ENCODE measurements around the gene ANOS1. TPM values are rescaled to one million over a fixed set of nuclear protein-coding genes. Genes with fewer than 3 reads are reported as not detected.

Gene ANOS1
- polyA plus RNA-seq, 2 of the 4 experiments (the other 2 are of a cell fraction): 0.04 TPM; not detected in 1

DNA sequence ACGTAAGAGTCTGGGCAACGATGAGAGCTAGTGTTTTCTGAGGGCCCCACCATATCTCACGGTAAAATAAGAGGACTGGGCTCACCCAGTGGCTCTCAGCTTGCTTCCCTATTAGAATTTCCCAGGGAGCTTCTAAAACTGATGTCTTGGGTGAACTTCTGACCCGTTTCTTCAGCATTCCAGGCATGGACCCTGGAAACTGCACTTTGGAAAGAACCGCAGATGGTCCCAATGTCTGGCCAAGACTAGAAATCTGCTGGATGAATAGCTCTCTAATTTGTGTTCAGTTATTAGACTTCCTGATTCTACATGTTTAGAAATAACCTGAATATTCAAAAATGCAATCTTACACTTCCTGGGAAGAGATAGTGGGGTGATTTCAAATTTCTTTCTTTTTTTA, 127.8 kb downstream of the ANOS1 start:
- H3K27ac ChIP-seq: no peak overlapping the region
- ChIA-PET POLR2A (no interaction called here), CTCF (no interaction called here)
- 33% methylated on average over 4 of the region's 5 CpGs for WGBS (ENCODE audit: missing lambda C conversion rate)
- no peak for ATAC-seq
- no peaks in the 10 kb centered on the region for H3K9me3 ChIP-seq
- TF ChIP-seq, protein P1, sequence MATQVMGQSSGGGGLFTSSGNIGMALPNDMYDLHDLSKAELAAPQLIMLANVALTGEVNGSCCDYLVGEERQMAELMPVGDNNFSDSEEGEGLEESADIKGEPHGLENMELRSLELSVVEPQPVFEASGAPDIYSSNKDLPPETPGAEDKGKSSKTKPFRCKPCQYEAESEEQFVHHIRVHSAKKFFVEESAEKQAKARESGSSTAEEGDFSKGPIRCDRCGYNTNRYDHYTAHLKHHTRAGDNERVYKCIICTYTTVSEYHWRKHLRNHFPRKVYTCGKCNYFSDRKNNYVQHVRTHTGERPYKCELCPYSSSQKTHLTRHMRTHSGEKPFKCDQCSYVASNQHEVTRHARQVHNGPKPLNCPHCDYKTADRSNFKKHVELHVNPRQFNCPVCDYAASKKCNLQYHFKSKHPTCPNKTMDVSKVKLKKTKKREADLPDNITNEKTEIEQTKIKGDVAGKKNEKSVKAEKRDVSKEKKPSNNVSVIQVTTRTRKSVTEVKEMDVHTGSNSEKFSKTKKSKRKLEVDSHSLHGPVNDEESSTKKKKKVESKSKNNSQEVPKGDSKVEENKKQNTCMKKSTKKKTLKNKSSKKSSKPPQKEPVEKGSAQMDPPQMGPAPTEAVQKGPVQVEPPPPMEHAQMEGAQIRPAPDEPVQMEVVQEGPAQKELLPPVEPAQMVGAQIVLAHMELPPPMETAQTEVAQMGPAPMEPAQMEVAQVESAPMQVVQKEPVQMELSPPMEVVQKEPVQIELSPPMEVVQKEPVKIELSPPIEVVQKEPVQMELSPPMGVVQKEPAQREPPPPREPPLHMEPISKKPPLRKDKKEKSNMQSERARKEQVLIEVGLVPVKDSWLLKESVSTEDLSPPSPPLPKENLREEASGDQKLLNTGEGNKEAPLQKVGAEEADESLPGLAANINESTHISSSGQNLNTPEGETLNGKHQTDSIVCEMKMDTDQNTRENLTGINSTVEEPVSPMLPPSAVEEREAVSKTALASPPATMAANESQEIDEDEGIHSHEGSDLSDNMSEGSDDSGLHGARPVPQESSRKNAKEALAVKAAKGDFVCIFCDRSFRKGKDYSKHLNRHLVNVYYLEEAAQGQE (IDR thresholded peaks at IDR 0.05): no peak
- no peak for TF ChIP-seq ELK1 (IDR thresholded peaks at IDR 0.05; ENCODE audit: low read depth, low read length)
- TF ChIP-seq ZNF302 (CRISPR knock-in tag; IDR thresholded peaks at IDR 0.05): no peak
- TF ChIP-seq, protein P2, sequence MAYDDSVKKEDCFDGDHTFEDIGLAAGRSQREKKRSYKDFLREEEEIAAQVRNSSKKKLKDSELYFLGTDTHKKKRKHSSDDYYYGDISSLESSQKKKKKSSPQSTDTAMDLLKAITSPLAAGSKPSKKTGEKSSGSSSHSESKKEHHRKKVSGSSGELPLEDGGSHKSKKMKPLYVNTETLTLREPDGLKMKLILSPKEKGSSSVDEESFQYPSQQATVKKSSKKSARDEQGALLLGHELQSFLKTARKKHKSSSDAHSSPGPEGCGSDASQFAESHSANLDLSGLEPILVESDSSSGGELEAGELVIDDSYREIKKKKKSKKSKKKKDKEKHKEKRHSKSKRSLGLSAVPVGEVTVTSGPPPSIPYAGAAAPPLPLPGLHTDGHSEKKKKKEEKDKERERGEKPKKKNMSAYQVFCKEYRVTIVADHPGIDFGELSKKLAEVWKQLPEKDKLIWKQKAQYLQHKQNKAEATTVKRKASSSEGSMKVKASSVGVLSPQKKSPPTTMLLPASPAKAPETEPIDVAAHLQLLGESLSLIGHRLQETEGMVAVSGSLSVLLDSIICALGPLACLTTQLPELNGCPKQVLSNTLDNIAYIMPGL (CRISPR knock-in tag; IDR thresholded peaks at IDR 0.05; ENCODE audit: borderline replicate concordance): no peak
- TF ChIP-seq FOSB (CRISPR knock-in tag; IDR thresholded peaks at IDR 0.05): no peak
- TF ChIP-seq RARB (CRISPR knock-in tag; IDR thresholded peaks at IDR 0.05): no peak
- TF ChIP-seq HOXA7 (CRISPR knock-in tag; IDR thresholded peaks at IDR 0.05): no peak
- no peak for TF ChIP-seq HOXB13 (CRISPR knock-in tag; IDR thresholded peaks at IDR 0.05; ENCODE audit: low read depth)
- no peak for TF ChIP-seq ZFP36 (IDR thresholded peaks at IDR 0.05; ENCODE audit: borderline replicate concordance, partially characterized antibody)
- TF ChIP-seq EHMT2 (IDR thresholded peaks at IDR 0.05; ENCODE audit: low read depth): no peak
- TF ChIP-seq CEBPB (IDR thresholded peaks at IDR 0.05): no peak
- no peak for TF ChIP-seq MAFK (IDR thresholded peaks at IDR 0.05; ENCODE audit: partially characterized antibody)
- TF ChIP-seq, protein P3, sequence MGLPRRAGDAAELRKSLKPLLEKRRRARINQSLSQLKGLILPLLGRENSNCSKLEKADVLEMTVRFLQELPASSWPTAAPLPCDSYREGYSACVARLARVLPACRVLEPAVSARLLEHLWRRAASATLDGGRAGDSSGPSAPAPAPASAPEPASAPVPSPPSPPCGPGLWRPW (IDR thresholded peaks at IDR 0.05): no peak
- no peak for TF ChIP-seq NR3C1 (IDR thresholded peaks at IDR 0.05)
- no peak for TF ChIP-seq NFE2L2 (conservative IDR thresholded peaks at IDR 0.05; ENCODE audit: low read length)
- no peak for TF ChIP-seq ZC3H11A (IDR thresholded peaks at IDR 0.05)
- no peak for DNase-seq (ENCODE audit: low read depth in 1 of 2, low spot score in 1 of 2)
- no peak overlapping the region for H3K4me2 ChIP-seq
- no peaks in the 10 kb centered on the region for H3K4me1 ChIP-seq
- H3K4me3 ChIP-seq: no peak overlapping the region
- FAIRE-seq: no peak

GRCh38 chrX:8591501-8591900, 140.4 kb downstream of the ANOS1 start:
- CTCF ChIA-PET: no interaction called here
- FAIRE-seq (no peak), DNase-seq (ENCODE audit: low read depth in 1 of 2, low spot score in 1 of 2) (no peak), ATAC-seq (no peak)
- POLR2A ChIA-PET: no interaction called here
- H3K9me3 ChIP-seq: no peaks in the 10 kb centered on the region
- H3K4me1 ChIP-seq: no peaks in the 10 kb centered on the region
- WGBS (ENCODE audit: missing lambda C conversion rate): 45% methylated on average over 4 of the region's 4 CpGs
- no peak overlapping the region for H3K27ac ChIP-seq
- no peak overlapping the region for H3K4me2 ChIP-seq
- H3K4me3 ChIP-seq: no peak overlapping the region
- no peak for TF ChIP-seq FOSL2 (IDR thresholded peaks at IDR 0.05)
- no peak for TF ChIP-seq FOSL2 (CRISPR knock-in tag; IDR thresholded peaks at IDR 0.05)
- TF ChIP-seq HOXB13 (CRISPR knock-in tag; IDR thresholded peaks at IDR 0.05; ENCODE audit: low read depth): no peak
- no peak for TF ChIP-seq EP300 (IDR thresholded peaks at IDR 0.05)
- TF ChIP-seq CHD4 (IDR thresholded peaks at IDR 0.05; ENCODE audit: borderline replicate concordance): no peak
- TF ChIP-seq, protein P4, sequence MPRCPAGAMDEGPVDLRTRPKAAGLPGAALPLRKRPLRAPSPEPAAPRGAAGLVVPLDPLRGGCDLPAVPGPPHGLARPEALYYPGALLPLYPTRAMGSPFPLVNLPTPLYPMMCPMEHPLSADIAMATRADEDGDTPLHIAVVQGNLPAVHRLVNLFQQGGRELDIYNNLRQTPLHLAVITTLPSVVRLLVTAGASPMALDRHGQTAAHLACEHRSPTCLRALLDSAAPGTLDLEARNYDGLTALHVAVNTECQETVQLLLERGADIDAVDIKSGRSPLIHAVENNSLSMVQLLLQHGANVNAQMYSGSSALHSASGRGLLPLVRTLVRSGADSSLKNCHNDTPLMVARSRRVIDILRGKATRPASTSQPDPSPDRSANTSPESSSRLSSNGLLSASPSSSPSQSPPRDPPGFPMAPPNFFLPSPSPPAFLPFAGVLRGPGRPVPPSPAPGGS (IDR thresholded peaks at IDR 0.05): no peak
- TF ChIP-seq CBX2 (IDR thresholded peaks at IDR 0.05; ENCODE audit: borderline replicate concordance, low read depth): no peak
- TF ChIP-seq, protein P1 (IDR thresholded peaks at IDR 0.05): no peak
- no peak for TF ChIP-seq PHF8 (IDR thresholded peaks at IDR 0.05; ENCODE audit: borderline replicate concordance, low read depth)
- no peak for TF ChIP-seq USF2 (IDR thresholded peaks at IDR 0.05)
- TF ChIP-seq RAD21 (conservative IDR thresholded peaks at IDR 0.05 in 1 of 2, IDR thresholded peaks at IDR 0.05 in 1 of 2): no peak
